Keratinocyte (primary cell): Measurements from ENCODE around the gene KCNH2. TPM values are rescaled to one million over a fixed set of nuclear protein-coding genes. Genes with fewer than 3 reads are reported as not detected.
A peak's percentile ranks its signal among the peaks of the same experiment; 100 is the strongest.
"Not testable (repeated sequence)": the region's sequence is repeated elsewhere in the genome, so short reads cannot be mapped to it uniquely, and the experiment has no call there.

Source experiments
- DNase-seq: peaks from one replicate; pipeline ENCODE4 v3.0.0-alpha.2; 2011; ENCODE audit warnings: low read depth, missing footprints, low spot score
- FAIRE-seq: peaks from 2 replicates; lab custom pipeline; 2011; peaks lifted over from hg19 to GRCh38; lab: Jason Lieb, UNC
- H2AFZ ChIP-seq: 2 replicates; pipeline ENCODE4 v1.6.0; 2012; ENCODE audit warnings: low read length, control low read depth, inconsistent platforms; ENCODE audit not compliant: control insufficient read depth
- H3K27ac ChIP-seq: 2 replicates; pipeline ENCODE4 v1.5.1; 2011; ENCODE audit warnings: low read length; ENCODE audit not compliant: control insufficient read depth, insufficient read depth
- H3K27me3 ChIP-seq: 3 replicates; pipeline ENCODE4 v1.6.0; 2011; ENCODE audit warnings: low read length; ENCODE audit not compliant: control insufficient read depth, insufficient read depth; ENCODE audit errors: extremely low read depth
- H3K36me3 ChIP-seq, 2 experiments: 2 replicates in 1 of 2; 3 replicates in 1 of 2; pipeline ENCODE4 v1.5.1; 2011; ENCODE audit warnings: low read length in 2 of 2, mild to moderate bottlenecking in 1 of 2; ENCODE audit not compliant: control insufficient read depth in 2 of 2, insufficient read depth in 2 of 2; ENCODE audit errors: extremely low read depth in 1 of 2
- H3K4me1 ChIP-seq: 3 replicates; pipeline ENCODE4 v1.5.1; 2011; ENCODE audit warnings: low read length; ENCODE audit not compliant: control insufficient read depth, insufficient read depth; ENCODE audit errors: extremely low read depth
- H3K4me2 ChIP-seq: 3 replicates; pipeline ENCODE4 v1.6.0; 2011; ENCODE audit warnings: low read depth, low read length; ENCODE audit not compliant: control insufficient read depth, insufficient read depth; ENCODE audit errors: extremely low read depth
- H3K4me3 ChIP-seq, 3 experiments: fragments of 200-600 bp in 1 of 3; sonication (generic) in 1 of 3; 2 replicates in 2 of 3; 3 replicates in 1 of 3; pipeline ENCODE4 v1.5.1; 2011 to 2016; ENCODE audit warnings: low read length in 3 of 3, mild to moderate bottlenecking in 3 of 3, control low read depth in 2 of 3, inconsistent platforms in 1 of 3, low read depth in 1 of 3, mixed read lengths in 1 of 3, mixed run types in 1 of 3, moderate library complexity in 1 of 3; ENCODE audit not compliant: control insufficient read depth in 2 of 3, insufficient read depth in 2 of 3; ENCODE audit errors: extremely low read depth in 1 of 3
- H3K79me2 ChIP-seq: 2 replicates; pipeline ENCODE4 v1.6.0; 2012; ENCODE audit warnings: low read length; ENCODE audit not compliant: control insufficient read depth, insufficient read depth
- H3K9ac ChIP-seq: 3 replicates; pipeline ENCODE4 v1.6.0; 2011; ENCODE audit warnings: low read length; ENCODE audit not compliant: control insufficient read depth, insufficient read depth; ENCODE audit errors: extremely low read depth
- H3K9me1 ChIP-seq: 3 replicates; pipeline ENCODE4 v1.6.0; 2011; ENCODE audit warnings: low read length; ENCODE audit not compliant: control insufficient read depth, insufficient read depth; ENCODE audit errors: extremely low read depth
- H3K9me3 ChIP-seq: 2 replicates; pipeline ENCODE4 v1.5.1; 2012; ENCODE audit warnings: low read depth, low read length; ENCODE audit not compliant: control insufficient read depth
- H4K20me1 ChIP-seq: 3 replicates; pipeline ENCODE4 v1.6.0; 2011; ENCODE audit warnings: low read length; ENCODE audit not compliant: control insufficient read depth, insufficient read depth; ENCODE audit errors: extremely low read depth
- CTCF ChIP-seq, 3 experiments: IDR thresholded peaks in 1 of 3; conservative IDR thresholded peaks in 1 of 3; optimal IDR thresholded peaks in 1 of 3; 2 replicates in 2 of 3; 3 replicates in 1 of 3; pipeline versions ENCODE3 to v1.5.1; 2011; ENCODE audit warnings: low read length in 3 of 3, mild to moderate bottlenecking in 3 of 3, moderate library complexity in 2 of 3, control low read depth in 1 of 3, inconsistent platforms in 1 of 3; ENCODE audit not compliant: insufficient read depth in 2 of 3; ENCODE audit errors: extremely low read depth in 1 of 3
- EZH2 ChIP-seq: IDR thresholded peaks from one replicate; pipeline ENCODE4 v1.6.1; 2012; ENCODE audit warnings: inconsistent platforms, mild to moderate bottlenecking, low read length, moderate library complexity
- dilution Hi-C: fragments of 300-500 bp; cut with MboI; formaldehyde crosslinking; loops from one replicate; pipeline ENCODE4 v1.7.0; 2020; ENCODE audit warnings: low sequenced_read_pairs; ENCODE audit not compliant: extremely low pct_ligation_motif_present
- polyA minus RNA-seq, 3 experiments: library from RNA; depleted of rRNA, polyadenylated mRNA; stranded (reverse); fragments of >200 nt; gene quantifications; 1 replicate in 1 of 3; 2 replicates in 1 of 3; 3 replicates in 1 of 3; pipeline ENCODE4 v1.2.3, GENCODE V29; 2011
- polyA plus RNA-seq, 5 experiments: library from polyadenylated mRNA; depleted of rRNA in 3 of 5; stranded (reverse) in 3 of 5; stranded (forward) in 1 of 5; unstranded in 1 of 5; fragments of >200 nt; gene quantifications; 1 replicate in 1 of 5; 2 replicates in 3 of 5; 3 replicates in 1 of 5; pipeline versions ENCODE4 v1.2.1 to v1.2.3, GENCODE V29; 2011 to 2012; ENCODE audit warnings: missing spikeins in 2 of 5, low read depth in 1 of 5, low replicate concordance in 1 of 5

KCNH2 gene
- polyA plus RNA-seq (0.03 TPM in 1 of 3 replicates, not detected in the others), polyA minus RNA-seq (0.06 to 0.10 TPM in 2 of 3 replicates, not detected in the other)
- not detected for polyA plus RNA-seq (2011; ENCODE audit: low read depth)
- polyA plus RNA-seq (2011; cell fraction: cytosol; rRNA removed) = not detected in 2 replicates
- polyA plus RNA-seq (2011; cell fraction: nucleus; rRNA removed) = not detected in 2 replicates
- not detected in 2 replicates for polyA plus RNA-seq (2012; ENCODE audit: low replicate concordance)
- not detected for polyA minus RNA-seq (2011; cell fraction: cytosol; rRNA and poly(A)+ RNA removed)
- not detected in 2 replicates for polyA minus RNA-seq (2011; cell fraction: nucleus; rRNA and poly(A)+ RNA removed)

GRCh38 chr7:150978126-150978789 is at the start of gene KCNH2:
Gene KCNH2, minus strand, starts transcription at chr7:150978321. Its CDS starts 408 bp downstream, at chr7:150977913.
- dilution Hi-C loops = no loop called here
- H3K79me2 ChIP-seq = no peaks in the 10 kb centered on the region
- no peak within 1 kb of the TSS for H2AFZ ChIP-seq
- H3K27me3 ChIP-seq = peaks cover 79% of the 10 kb centered on the region
- no peak within 1 kb of the TSS for H3K9ac ChIP-seq
- TF ChIP-seq CTCF (optimal IDR thresholded peaks at IDR 0.05 in 1 of 3, IDR thresholded peaks at IDR 0.05 in 1 of 3, conservative IDR thresholded peaks at IDR 0.05 in 1 of 3; ENCODE audit: extremely low read depth in 1 of 3, insufficient read depth in 2 of 3, low read length in 3 of 3) (no peak), EZH2 (peak; percentile 98)
- peaks cover 2% of the 10 kb centered on the region for H3K4me1 ChIP-seq
- H3K36me3 ChIP-seq = no peaks in the 10 kb centered on the region
- H3K9me1 ChIP-seq = no peaks in the 10 kb centered on the region
- H3K9me3 ChIP-seq = no peaks in the 10 kb centered on the region
- DNase-seq (no peak), FAIRE-seq (no peak)
- no peak within 1 kb of the TSS for H3K27ac ChIP-seq
- no peak within 1 kb of the TSS for H3K4me2 ChIP-seq
- no peak within 1 kb of the TSS for H3K4me3 ChIP-seq
- no peaks in the 10 kb centered on the region for H4K20me1 ChIP-seq

GRCh38 chr7:151027728-151028130 is 49.6 kb upstream of the KCNH2 start:
- H3K9ac ChIP-seq = peak overlapping the region; percentile 95
- DNase-seq, H4K20me1 ChIP-seq, H3K79me2 ChIP-seq, H3K9me1 ChIP-seq, H3K36me3 ChIP-seq, H3K9me3 ChIP-seq, dilution Hi-C loops, FAIRE-seq, H3K27me3 ChIP-seq: not testable (repeated sequence)
- H3K27ac ChIP-seq = peak overlapping the region; percentile 97
- peak overlapping the region; percentile 83 for H3K4me2 ChIP-seq
- peak overlapping the region; percentile 21 to 75 (median 60) for H3K4me3 ChIP-seq
- H2AFZ ChIP-seq = peak overlapping the region; percentile 69
- peaks cover 21% of the 10 kb centered on the region for H3K4me1 ChIP-seq

GRCh38 chr7:151026771-151027727 is 48.9 kb upstream of the KCNH2 start:
- H4K20me1 ChIP-seq, H3K27me3 ChIP-seq, H3K9me3 ChIP-seq, H3K36me3 ChIP-seq, FAIRE-seq, H3K79me2 ChIP-seq, H3K9me1 ChIP-seq, dilution Hi-C loops: not testable (repeated sequence)
- H3K27ac ChIP-seq = peak overlapping the region; percentile 97
- peak overlapping the region; percentile 7 for H2AFZ ChIP-seq
- peak overlapping the region in 2 of 3 experiments; percentile 60 to 75 for H3K4me3 ChIP-seq
- H3K4me1 ChIP-seq = peaks cover 21% of the 10 kb centered on the region
- H3K4me2 ChIP-seq = peak overlapping the region; percentile 83
- DNase-seq = peak; percentile 42
- peak overlapping the region; percentile 95 for H3K9ac ChIP-seq
